Left ventricle myocardium inferior (tissue), 1 donor: ENCODE measurements around the gene HMGXB3. TPM values are rescaled to one million over a fixed set of nuclear protein-coding genes. Genes with fewer than 3 reads are reported as not detected.

Experiments
- DNase-seq: peaks from one replicate; pipeline ENCODE4 v3.0.0-alpha.2; 2020
- H3K27ac ChIP-seq: fragments of 200-600 bp; replicated peaks from 2 replicates; pipeline ENCODE4 v1.8.0; 2021
- H3K27me3 ChIP-seq: fragments of 200-600 bp; 2 replicates; pipeline ENCODE4 v1.8.0; 2021; ENCODE audit warnings: low read depth
- H3K36me3 ChIP-seq: fragments of 200-600 bp; 2 replicates; pipeline ENCODE4 v1.8.0; 2021
- H3K4me1 ChIP-seq: fragments of 200-600 bp; 2 replicates; pipeline ENCODE4 v1.8.0; 2021
- H3K4me3 ChIP-seq: fragments of 200-600 bp; 2 replicates; pipeline ENCODE4 v1.8.0; 2021; ENCODE audit warnings: mild to moderate bottlenecking, moderate library complexity
- H3K9me3 ChIP-seq: fragments of 200-600 bp; replicated peaks from 2 replicates; pipeline ENCODE4 v1.8.0; 2021
- CTCF ChIP-seq: fragments of 200-600 bp; IDR thresholded peaks from 2 replicates; pipeline ENCODE4 v1.8.0; 2021; ENCODE audit warnings: antibody characterized with exemption, mild to moderate bottlenecking, borderline replicate concordance
- intact Hi-C: fragments of 100-400 bp; cut with micrococcal nuclease; formaldehyde crosslinking; loops from one replicate; pipeline ENCODE4 v1.11.0; 2022
- total RNA-seq: library from RNA; stranded (reverse); fragmentation: NEBNext Ultra II Directional; extraction: Animal tissue kit (Norgen Biotek cat#: 25700); gene quantifications from one replicate; pipeline ENCODE4 v1.2.1, GENCODE V29; 2021
- donor health status: DM: no; HTN: yes; CAD: no; lungs with severe emphysema.

Gene HMGXB3
- total RNA-seq, 1 donor from 2014 or later: 14.7 TPM

- Histone ChIP-seq H3K4me1 (peaks cover 22% of the 10 kb centered on the region), H3K27ac (no peak overlapping the region), H3K4me3 (no peak overlapping the region), H3K9me3 (no peaks in the 10 kb centered on the region), H3K36me3 (no peaks in the 10 kb centered on the region), H3K27me3 (no peaks in the 10 kb centered on the region)
- no peak for DNase-seq
- no peak for TF ChIP-seq CTCF
- intact Hi-C loops: no loop called here
Observed at GRCh38 chr5:149957855-149958254, 42.7 kb upstream of the HMGXB3 start.

GRCh38 chr5:149959406-149960236 is 40.9 kb upstream of the HMGXB3 start:
- H3K27me3 ChIP-seq: no peaks in the 10 kb centered on the region
- H3K36me3 ChIP-seq: no peaks in the 10 kb centered on the region
- intact Hi-C loops: loop anchor here (10.0 kb wide), 1 partner anchor 125 kb away; no protein-coding TSS in a partner anchor
- no peak for DNase-seq
- no peaks in the 10 kb centered on the region for H3K9me3 ChIP-seq
- peak overlapping the region; percentile 93 for H3K27ac ChIP-seq
- H3K4me1 ChIP-seq: peaks cover 22% of the 10 kb centered on the region
- H3K4me3 ChIP-seq: peak overlapping the region; percentile 80
- peak; percentile 63 for TF ChIP-seq CTCF

GRCh38 chr5:149960272-149961185 is 40.0 kb upstream of the HMGXB3 start, which contains the start of gene SLC26A2:
TSS of gene SLC26A2 (plus strand) at chr5:149960758. CDS start at chr5:149977653, 16,895 bp downstream.
- no peaks in the 10 kb centered on the region for H3K27me3 ChIP-seq
- H3K27ac ChIP-seq: peak within 1 kb of the TSS; percentile 93
- peak; percentile 97 for DNase-seq
- H3K36me3 ChIP-seq: no peaks in the 10 kb centered on the region
- peak within 1 kb of the TSS; percentile 80 for H3K4me3 ChIP-seq
- H3K4me1 ChIP-seq: peaks cover 22% of the 10 kb centered on the region
- intact Hi-C loops: loop anchor here (10.0 kb wide), 1 partner anchor 126 kb away; no protein-coding TSS in a partner anchor
- H3K9me3 ChIP-seq: no peaks in the 10 kb centered on the region
- TF ChIP-seq CTCF: no peak

GRCh38 chr5:149961186-149961685 is 39.3 kb upstream of the HMGXB3 start:
- Histone ChIP-seq H3K36me3 (no peaks in the 10 kb centered on the region), H3K27me3 (no peaks in the 10 kb centered on the region), H3K9me3 (no peaks in the 10 kb centered on the region), H3K4me1 (peaks cover 22% of the 10 kb centered on the region), H3K4me3 (peak overlapping the region; percentile 80), H3K27ac (peak overlapping the region; percentile 93)
- TF ChIP-seq CTCF: no peak
- intact Hi-C loops: loop anchor here (10.0 kb wide), 1 partner anchor 126 kb away; no protein-coding TSS in a partner anchor
- no peak for DNase-seq

GRCh38 chr5:149961957-149962409 is 38.6 kb upstream of the HMGXB3 start:
- no peak for DNase-seq
- H3K4me3 ChIP-seq: no peak overlapping the region
- H3K9me3 ChIP-seq: no peaks in the 10 kb centered on the region
- H3K27ac ChIP-seq: no peak overlapping the region
- intact Hi-C loops: loop anchor here (10.0 kb wide), 1 partner anchor 127 kb away; no protein-coding TSS in a partner anchor
- H3K36me3 ChIP-seq: no peaks in the 10 kb centered on the region
- TF ChIP-seq CTCF: peak; percentile 54
- no peaks in the 10 kb centered on the region for H3K27me3 ChIP-seq
- H3K4me1 ChIP-seq: peaks cover 22% of the 10 kb centered on the region
